ENCODE data around the gene ADK.

DNA sequence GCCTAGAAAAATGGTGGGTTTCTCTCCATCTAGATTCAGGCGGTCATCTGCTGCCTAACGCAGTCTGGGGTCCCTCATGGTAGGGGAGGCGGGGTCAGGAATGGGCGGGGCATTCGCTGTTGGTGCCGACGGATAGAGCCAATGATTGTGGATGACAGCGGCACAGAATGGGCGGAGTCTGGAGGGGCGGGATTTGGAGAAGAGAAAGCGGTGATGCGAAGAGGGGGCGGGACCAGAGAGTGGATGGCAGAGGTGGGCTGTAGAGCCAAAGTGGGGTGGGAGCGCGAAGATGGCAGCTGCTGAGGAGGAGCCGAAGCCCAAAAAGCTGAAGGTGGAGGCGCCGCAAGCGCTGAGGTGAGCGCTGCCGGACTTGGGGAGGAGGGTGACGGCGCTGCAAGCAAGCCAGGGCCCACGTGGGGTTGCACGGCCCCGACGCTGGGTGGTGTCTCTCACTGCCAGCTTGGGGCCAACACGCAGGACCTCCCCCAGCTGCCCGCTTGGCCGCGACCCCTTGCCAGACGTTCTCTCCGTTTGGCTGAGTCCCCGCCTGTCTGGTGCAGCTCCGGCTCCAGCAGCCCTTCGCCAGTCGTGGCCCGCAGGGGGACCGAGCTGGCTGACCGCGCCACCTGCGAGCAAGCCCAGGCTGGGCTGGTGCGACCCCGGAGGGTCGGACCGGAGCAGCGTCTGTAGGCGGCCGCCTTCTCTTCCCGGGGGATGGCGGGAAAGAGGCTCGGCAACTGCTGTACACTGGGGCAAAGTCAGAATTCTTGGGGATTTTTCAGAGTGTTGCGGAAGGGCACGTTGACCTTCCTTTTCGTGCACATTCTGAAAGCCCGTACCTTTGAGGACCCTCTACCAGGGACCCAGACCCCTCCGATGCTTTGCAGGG, at the start of gene ADK:
- TF ChIP-seq CTCF (IDR thresholded peaks at IDR 0.05): no peak
- TF ChIP-seq POLR2A (IDR thresholded peaks at IDR 0.05): no peak

All from lower leg skin (tissue), 3 donors.